ENCODE measurements around the gene LARGE1.

Gene LARGE1

GRCh38 chr22:33923660-33924246 is 3.5 kb upstream of the LARGE1 start:
- H3K27me3 ChIP-seq (replicated peaks; ENCODE audit: control insufficient read depth, insufficient read depth, low read length): no peaks in the 10 kb centered on the region
- peaks cover 20% of the 10 kb centered on the region for H3K4me1 ChIP-seq (ENCODE audit: control insufficient read depth, insufficient read depth, low read length)
- H3K9ac ChIP-seq (ENCODE audit: low read length): no peak overlapping the region
- peak; percentile 92 for DNase-seq (ENCODE audit: low read depth)
- no peaks in the 10 kb centered on the region for H3K36me3 ChIP-seq (ENCODE audit: control insufficient read depth, insufficient read depth, low read length, severe bottlenecking)
- H3K4me3 ChIP-seq (ENCODE audit: low read length): peak overlapping the region; percentile 89
- H3K9me3 ChIP-seq (ENCODE audit: control insufficient read depth, low read length): no peaks in the 10 kb centered on the region

DNA sequence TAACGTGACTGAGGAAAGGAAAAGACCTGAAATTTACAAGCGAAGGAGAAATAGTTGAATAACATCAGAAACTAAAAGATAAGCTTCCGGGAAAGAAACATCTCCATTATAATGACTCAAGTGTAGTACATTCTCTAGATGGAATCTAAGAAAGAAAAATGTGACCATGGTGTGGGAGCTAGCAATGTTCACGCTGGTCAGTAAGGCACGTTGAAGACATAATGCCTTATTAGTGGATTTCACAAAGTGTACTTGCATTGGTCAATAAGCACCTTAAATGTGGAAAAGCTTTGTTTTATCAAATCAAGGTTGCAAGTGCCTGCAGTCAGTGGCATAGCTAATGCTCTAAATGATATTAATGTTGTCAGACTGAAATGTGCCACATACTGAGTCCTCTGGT is 2.8 kb upstream of the LARGE1 start:
- H3K9me3 ChIP-seq (ENCODE audit: control insufficient read depth, low read length): no peaks in the 10 kb centered on the region
- no peaks in the 10 kb centered on the region for H3K36me3 ChIP-seq (ENCODE audit: control insufficient read depth, insufficient read depth, low read length, severe bottlenecking)
- H3K4me1 ChIP-seq (ENCODE audit: control insufficient read depth, insufficient read depth, low read length): peaks cover 28% of the 10 kb centered on the region
- DNase-seq (ENCODE audit: low read depth): peak; percentile 55
- peak overlapping the region; percentile 89 for H3K4me3 ChIP-seq (ENCODE audit: low read length)
- H3K9ac ChIP-seq (ENCODE audit: low read length): peak overlapping the region; percentile 86
- no peaks in the 10 kb centered on the region for H3K27me3 ChIP-seq (replicated peaks; ENCODE audit: control insufficient read depth, insufficient read depth, low read length)

DNA sequence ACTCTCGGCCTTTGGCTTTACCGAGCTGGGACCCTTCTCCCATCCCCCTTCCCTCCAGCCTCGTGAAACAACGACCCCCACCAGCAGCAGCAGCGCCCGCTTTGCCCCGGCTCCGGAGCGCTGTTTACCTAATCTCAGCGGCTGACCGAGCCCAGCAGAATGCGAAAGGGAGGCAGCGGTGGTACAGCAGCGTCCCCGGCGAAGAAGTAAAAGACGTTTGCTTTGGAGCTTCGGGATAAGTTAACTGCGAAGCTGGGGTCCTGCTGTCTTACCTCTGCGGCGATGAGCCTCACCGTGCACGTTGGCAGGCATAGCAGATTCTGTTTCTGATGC is 2.0 kb upstream of the LARGE1 start:
- Histone ChIP-seq H3K9ac (ENCODE audit: low read length) (peak overlapping the region; percentile 86), H3K27me3 (replicated peaks; ENCODE audit: control insufficient read depth, insufficient read depth, low read length) (no peaks in the 10 kb centered on the region), H3K36me3 (ENCODE audit: control insufficient read depth, insufficient read depth, low read length, severe bottlenecking) (no peaks in the 10 kb centered on the region), H3K9me3 (ENCODE audit: control insufficient read depth, low read length) (no peaks in the 10 kb centered on the region), H3K4me3 (ENCODE audit: low read length) (peak overlapping the region; percentile 89), H3K4me1 (ENCODE audit: control insufficient read depth, insufficient read depth, low read length) (peaks cover 31% of the 10 kb centered on the region)
- peak; percentile 72 for DNase-seq (ENCODE audit: low read depth)

GRCh38 chr22:33921525-33922348 is 1.5 kb upstream of the LARGE1 start:
- no peaks in the 10 kb centered on the region for H3K27me3 ChIP-seq (replicated peaks; ENCODE audit: control insufficient read depth, insufficient read depth, low read length)
- H3K9ac ChIP-seq (ENCODE audit: low read length): peak overlapping the region; percentile 86
- H3K9me3 ChIP-seq (ENCODE audit: control insufficient read depth, low read length): no peaks in the 10 kb centered on the region
- H3K36me3 ChIP-seq (ENCODE audit: control insufficient read depth, insufficient read depth, low read length, severe bottlenecking): no peaks in the 10 kb centered on the region
- peak; percentile 84 for DNase-seq (ENCODE audit: low read depth)
- H3K4me1 ChIP-seq (ENCODE audit: control insufficient read depth, insufficient read depth, low read length): peaks cover 31% of the 10 kb centered on the region
- peak overlapping the region; percentile 89 for H3K4me3 ChIP-seq (ENCODE audit: low read length)

GRCh38 chr22:33920927-33921524 is 750 bp upstream of the LARGE1 start:
- no peaks in the 10 kb centered on the region for H3K27me3 ChIP-seq (replicated peaks; ENCODE audit: control insufficient read depth, insufficient read depth, low read length)
- DNase-seq (ENCODE audit: low read depth): peak; percentile 99
- H3K36me3 ChIP-seq (ENCODE audit: control insufficient read depth, insufficient read depth, low read length, severe bottlenecking): no peaks in the 10 kb centered on the region
- H3K9me3 ChIP-seq (ENCODE audit: control insufficient read depth, low read length): no peaks in the 10 kb centered on the region
- peak overlapping the region; percentile 86 for H3K9ac ChIP-seq (ENCODE audit: low read length)
- peak overlapping the region; percentile 89 for H3K4me3 ChIP-seq (ENCODE audit: low read length)
- peaks cover 31% of the 10 kb centered on the region for H3K4me1 ChIP-seq (ENCODE audit: control insufficient read depth, insufficient read depth, low read length)

- Histone ChIP-seq H3K9me3 (ENCODE audit: control insufficient read depth, low read length) (no peaks in the 10 kb centered on the region), H3K27me3 (replicated peaks; ENCODE audit: control insufficient read depth, insufficient read depth, low read length) (no peaks in the 10 kb centered on the region)
- peak; percentile 56 for DNase-seq (ENCODE audit: low read depth)
Measured at GRCh38 chr22:33919391-33920196, 682 bp downstream of the LARGE1 start.

GRCh38 chr22:33918676-33919365 is 1.5 kb downstream of the LARGE1 start:
- no peak for DNase-seq (ENCODE audit: low read depth)
- no peaks in the 10 kb centered on the region for H3K27me3 ChIP-seq (replicated peaks; ENCODE audit: control insufficient read depth, insufficient read depth, low read length)
- H3K4me3 ChIP-seq (ENCODE audit: low read length): peak overlapping the region; percentile 90
- no peaks in the 10 kb centered on the region for H3K36me3 ChIP-seq (ENCODE audit: control insufficient read depth, insufficient read depth, low read length, severe bottlenecking)
- H3K9me3 ChIP-seq (ENCODE audit: control insufficient read depth, low read length): no peaks in the 10 kb centered on the region
- H3K4me1 ChIP-seq (ENCODE audit: control insufficient read depth, insufficient read depth, low read length): peaks cover 31% of the 10 kb centered on the region
- peak overlapping the region; percentile 86 for H3K9ac ChIP-seq (ENCODE audit: low read length)

More at GRCh38 chr22:33919391-33920196, 682 bp downstream of the LARGE1 start:
- Histone ChIP-seq H3K9ac (ENCODE audit: low read length) (peak overlapping the region; percentile 86), H3K4me1 (ENCODE audit: control insufficient read depth, insufficient read depth, low read length) (peaks cover 31% of the 10 kb centered on the region), H3K4me3 (ENCODE audit: low read length) (peak overlapping the region; percentile 90), H3K36me3 (ENCODE audit: control insufficient read depth, insufficient read depth, low read length, severe bottlenecking) (no peaks in the 10 kb centered on the region)

- H3K27me3 ChIP-seq (replicated peaks; ENCODE audit: control insufficient read depth, insufficient read depth, low read length): no peaks in the 10 kb centered on the region
- no peaks in the 10 kb centered on the region for H3K36me3 ChIP-seq (ENCODE audit: control insufficient read depth, insufficient read depth, low read length, severe bottlenecking)
- peaks cover 24% of the 10 kb centered on the region for H3K4me1 ChIP-seq (ENCODE audit: control insufficient read depth, insufficient read depth, low read length)
- H3K9me3 ChIP-seq (ENCODE audit: control insufficient read depth, low read length): no peaks in the 10 kb centered on the region
- DNase-seq (ENCODE audit: low read depth): peak; percentile 16
- H3K9ac ChIP-seq (ENCODE audit: low read length): no peak overlapping the region
- no peak overlapping the region for H3K4me3 ChIP-seq (ENCODE audit: low read length)
Measured at GRCh38 chr22:33917744-33918406, 2.4 kb downstream of the LARGE1 start.

DNA sequence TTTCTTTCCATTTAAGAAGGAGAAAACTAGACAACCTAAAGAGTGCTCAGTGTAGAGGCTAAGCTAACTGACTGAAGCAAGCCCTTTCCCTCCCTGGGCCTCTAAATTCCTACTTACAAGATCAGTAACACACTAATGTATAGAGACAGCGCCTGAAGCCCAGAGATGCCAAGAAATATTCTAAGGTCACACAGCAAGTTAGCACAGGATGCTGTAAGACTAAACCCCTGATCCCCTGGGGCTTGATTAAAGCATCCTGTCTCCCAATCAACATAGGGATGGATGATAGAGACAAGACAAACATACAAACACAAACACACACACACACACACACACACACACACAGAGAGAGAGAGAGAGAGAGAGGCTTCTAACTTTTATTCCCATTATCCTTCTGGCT is 5.6 kb downstream of the LARGE1 start:
- DNase-seq (ENCODE audit: low read depth): no peak
- H3K9me3 ChIP-seq (ENCODE audit: control insufficient read depth, low read length): no peaks in the 10 kb centered on the region

DNA sequence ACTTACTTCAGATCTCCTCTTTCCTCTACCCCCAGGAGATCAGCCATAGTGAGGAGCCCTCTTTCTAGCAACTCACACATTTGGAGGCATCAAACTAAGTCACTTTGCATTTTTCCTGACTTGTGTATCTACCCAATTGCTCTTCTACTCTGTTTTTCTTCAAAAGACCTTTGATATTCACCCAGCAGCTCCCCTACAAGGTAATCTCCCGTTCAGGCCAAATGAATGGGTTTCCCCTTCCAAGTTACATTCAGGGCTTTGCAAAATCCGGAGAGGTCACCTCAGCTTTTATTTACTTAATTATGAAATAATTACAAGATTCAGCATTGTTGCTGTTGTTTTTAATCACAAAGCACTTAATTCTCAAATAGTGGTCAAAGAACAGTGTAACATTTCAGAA is 6.1 kb downstream of the LARGE1 start:
- Histone ChIP-seq H3K4me1 (ENCODE audit: control insufficient read depth, insufficient read depth, low read length) (peaks cover 23% of the 10 kb centered on the region), H3K9ac (ENCODE audit: low read length) (no peak overlapping the region), H3K36me3 (ENCODE audit: control insufficient read depth, insufficient read depth, low read length, severe bottlenecking) (no peaks in the 10 kb centered on the region), H3K27me3 (replicated peaks; ENCODE audit: control insufficient read depth, insufficient read depth, low read length) (no peaks in the 10 kb centered on the region), H3K9me3 (ENCODE audit: control insufficient read depth, low read length) (no peaks in the 10 kb centered on the region), H3K4me3 (ENCODE audit: low read length) (no peak overlapping the region)
- DNase-seq (ENCODE audit: low read depth): no peak

More for the DNA sequence above, 5.6 kb downstream of the LARGE1 start:
- no peaks in the 10 kb centered on the region for H3K27me3 ChIP-seq (replicated peaks; ENCODE audit: control insufficient read depth, insufficient read depth, low read length)
- no peak overlapping the region for H3K9ac ChIP-seq (ENCODE audit: low read length)
- H3K4me3 ChIP-seq (ENCODE audit: low read length): no peak overlapping the region
- no peaks in the 10 kb centered on the region for H3K36me3 ChIP-seq (ENCODE audit: control insufficient read depth, insufficient read depth, low read length, severe bottlenecking)
- peaks cover 21% of the 10 kb centered on the region for H3K4me1 ChIP-seq (ENCODE audit: control insufficient read depth, insufficient read depth, low read length)

All from adipocyte (in vitro differentiated cells).